GM18526 (cell line): ENCODE measurements around the gene SYT17.

ENCODE experiments used
- POLR2A ChIP-seq: IDR thresholded peaks from 3 replicates; pipeline ENCODE4 v1.6.1; 2011; ENCODE audit not compliant: insufficient read length; ENCODE audit errors: extremely low read depth

Gene SYT17

DNA sequence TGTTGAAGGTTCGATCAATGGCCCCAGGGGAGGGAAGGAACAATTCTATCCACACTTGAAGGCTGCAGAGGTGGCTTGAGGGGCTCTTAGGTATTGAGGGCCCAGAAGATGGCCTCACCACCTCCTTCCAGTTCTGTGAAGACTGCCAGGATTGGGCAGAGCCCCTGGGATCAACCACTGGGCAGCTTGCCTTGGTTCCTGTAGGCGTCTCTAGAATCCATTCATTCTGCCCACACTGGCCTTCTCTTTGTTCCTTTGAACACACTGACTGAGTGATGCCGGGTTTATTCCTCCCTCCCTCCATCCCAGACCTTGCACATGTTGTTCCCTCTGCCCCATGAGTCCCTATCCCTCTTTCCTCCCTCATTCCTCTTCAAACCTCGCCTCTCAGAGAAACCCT, 50.5 kb downstream of the SYT17 start:
- no peak for TF ChIP-seq POLR2A

DNA sequence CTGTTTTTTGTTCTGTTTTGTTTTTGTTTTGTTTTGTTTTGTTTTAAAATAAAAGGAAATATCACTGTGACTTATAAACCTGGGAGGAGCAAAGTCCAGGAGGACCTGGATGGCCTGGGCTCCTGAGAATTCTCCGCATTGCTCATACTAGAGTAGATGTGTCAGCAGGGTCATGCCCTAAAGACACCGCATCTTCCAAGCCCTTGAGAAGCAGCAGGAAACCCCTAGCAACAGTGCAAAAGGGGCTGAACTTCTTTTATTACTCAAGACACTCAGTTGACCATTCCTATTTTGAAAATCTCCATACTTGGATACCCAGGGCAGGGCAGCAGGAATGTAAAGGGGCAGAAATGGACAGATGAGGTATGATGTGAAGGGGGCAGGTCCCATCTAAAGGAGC, 51.8 kb downstream of the SYT17 start:
- TF ChIP-seq POLR2A: no peak

DNA sequence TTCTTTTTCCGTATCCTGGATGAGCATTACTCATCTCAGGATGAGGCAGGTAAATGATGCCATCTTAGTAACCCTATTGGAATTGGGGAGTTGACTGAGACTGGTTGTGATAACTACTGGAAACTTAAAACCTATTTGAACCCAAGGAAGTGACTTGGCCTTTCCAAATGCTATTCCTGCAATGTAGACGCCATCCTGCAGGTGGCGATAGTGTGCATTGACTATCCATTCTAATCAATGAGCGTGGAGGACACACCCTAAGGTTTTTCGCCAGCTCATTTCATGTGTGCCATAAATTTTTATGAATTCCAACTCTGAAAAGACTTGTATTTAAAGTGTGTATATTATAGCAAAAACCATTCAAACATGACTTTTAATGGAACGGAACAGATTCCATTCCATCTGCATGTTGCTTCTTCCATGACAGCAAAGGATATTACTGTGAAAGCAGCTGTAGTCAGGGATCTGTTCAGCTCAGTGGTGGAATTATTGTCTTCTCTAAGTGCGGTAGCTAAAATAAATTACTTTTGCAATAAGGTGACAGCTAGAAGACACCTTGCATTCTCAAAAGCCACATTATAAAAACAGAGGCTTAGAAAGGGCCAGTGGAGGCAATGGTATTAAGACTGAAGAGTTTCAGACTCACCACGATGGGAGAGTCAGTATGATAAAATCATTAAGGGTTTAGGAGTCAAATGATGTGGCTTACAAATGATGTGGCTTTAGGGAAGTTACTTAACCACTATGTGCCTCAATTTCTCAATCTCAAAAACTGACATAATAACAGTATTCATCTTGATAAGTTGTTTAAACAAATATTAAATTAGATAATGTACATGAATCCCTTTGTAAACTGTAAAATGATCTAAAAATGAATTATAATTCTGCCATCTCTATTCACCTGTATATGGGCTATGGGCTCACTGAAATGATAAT, 55.5 kb downstream of the SYT17 start:
- TF ChIP-seq POLR2A: no peak

DNA sequence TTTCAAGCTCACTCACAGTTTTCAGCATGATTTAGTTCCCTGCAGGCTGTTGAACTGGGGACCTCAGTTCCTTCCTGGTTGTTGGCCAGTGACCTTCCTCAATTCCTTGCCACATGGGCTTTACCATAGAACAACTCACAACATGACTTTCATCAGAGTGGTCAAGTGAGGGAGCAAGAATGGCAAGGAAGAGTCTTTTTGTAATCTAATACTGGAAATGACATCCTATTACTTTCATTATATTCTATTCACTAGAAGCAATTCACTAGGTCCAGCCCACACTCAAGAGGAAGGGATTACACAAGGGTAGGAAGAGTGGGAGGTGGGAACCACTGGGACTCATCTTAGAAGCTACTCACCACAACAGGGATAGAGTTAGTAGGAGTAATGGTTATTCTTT, 57.6 kb downstream of the SYT17 start:
- TF ChIP-seq POLR2A: no peak

DNA sequence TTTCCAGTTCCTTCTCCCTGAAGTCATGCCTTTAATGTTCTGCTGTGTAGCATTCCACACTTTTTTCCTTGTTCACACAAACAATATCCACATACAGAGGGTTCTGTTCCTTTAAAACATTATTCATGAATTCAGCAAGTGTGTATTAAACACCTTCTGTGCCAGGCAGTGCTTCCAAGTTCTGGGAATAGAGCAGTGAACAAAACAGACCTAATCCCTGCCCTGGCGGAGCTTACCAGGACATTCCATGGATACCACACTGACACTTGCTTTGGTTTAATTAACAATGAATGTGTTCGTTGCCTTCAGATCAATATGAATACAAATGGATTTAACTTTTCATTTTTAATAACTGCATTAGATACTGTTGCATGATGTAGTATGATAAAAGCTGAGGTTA, 59.6 kb downstream of the SYT17 start:
- no peak for TF ChIP-seq POLR2A

DNA sequence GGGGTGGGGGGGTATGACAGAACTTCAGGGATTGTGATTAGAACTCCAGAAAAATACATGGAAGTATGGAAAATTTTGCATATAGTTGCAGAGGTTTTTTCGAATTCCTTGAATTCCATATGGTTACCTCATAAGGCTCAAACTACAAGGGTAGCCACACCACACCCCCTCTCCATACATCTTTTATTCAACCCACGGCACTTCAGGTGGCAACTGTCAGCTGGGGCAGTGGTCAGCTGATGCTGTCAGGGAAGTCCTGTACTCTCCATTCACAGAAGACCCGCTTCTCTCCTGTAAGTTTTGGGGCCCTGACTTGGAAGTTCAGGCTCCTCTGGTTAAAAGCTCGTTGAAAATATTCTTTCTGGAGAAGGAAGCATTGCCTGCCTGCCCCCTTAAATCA, 60.0 kb downstream of the SYT17 start:
- TF ChIP-seq POLR2A: no peak

DNA sequence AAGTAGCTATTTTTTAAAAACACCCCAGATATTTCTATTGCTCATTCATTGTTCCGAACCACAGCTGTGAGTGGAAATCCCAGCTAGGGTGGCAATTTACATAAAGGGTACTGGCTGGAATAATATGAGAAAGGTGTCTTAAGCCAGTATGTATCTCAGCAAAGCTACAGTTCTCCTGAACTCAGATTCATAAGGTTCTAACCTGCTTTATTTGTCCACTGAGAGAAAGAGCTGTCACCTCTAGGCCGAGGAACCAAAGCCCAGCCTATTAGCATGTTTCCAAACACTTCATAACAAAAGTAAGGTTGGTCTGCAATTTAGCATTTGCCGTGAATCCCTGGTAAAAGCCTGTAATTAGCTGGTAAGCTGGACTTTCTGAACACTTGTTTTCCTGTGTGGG, 60.5 kb downstream of the SYT17 start:
- TF ChIP-seq POLR2A: no peak

DNA sequence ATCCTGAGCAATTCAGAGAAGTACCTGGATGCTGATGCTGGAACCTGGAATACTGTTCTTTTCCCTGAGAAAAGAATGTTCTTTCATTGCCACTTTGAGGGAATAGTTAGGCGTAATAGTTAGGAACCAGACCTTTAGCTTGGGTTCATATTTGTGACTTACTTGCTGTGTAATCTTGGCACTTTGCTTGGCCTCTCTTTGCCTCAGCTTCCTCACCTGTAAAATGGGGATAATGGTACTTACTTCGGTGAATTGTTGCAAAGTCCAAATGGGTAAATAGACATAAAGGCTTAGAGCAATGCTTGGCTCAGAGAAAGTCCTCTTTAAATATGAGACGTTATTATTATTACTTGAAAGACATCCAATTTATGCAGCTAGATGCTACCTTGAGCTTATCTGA, 62.5 kb downstream of the SYT17 start:
- TF ChIP-seq POLR2A: no peak

DNA sequence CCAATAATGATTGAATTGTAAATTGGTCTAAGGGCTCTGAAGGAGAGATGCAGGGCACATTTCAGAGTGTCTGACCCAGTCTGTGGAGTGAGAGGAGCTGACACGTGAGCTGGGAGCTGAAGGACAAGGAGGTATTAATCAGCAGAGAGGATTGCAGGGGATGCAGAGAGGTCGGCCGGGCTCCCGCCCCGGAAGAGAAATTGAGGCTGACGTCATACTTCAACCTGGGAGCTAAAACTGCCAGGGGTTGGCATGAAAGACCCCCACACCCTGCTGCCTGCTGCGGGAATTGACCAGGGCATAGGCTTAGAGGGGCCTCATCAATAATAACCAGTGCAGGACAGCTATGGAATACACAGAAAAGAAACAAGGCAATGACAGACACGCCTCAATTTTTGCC, 63.8 kb downstream of the SYT17 start:
- no peak for TF ChIP-seq POLR2A

DNA sequence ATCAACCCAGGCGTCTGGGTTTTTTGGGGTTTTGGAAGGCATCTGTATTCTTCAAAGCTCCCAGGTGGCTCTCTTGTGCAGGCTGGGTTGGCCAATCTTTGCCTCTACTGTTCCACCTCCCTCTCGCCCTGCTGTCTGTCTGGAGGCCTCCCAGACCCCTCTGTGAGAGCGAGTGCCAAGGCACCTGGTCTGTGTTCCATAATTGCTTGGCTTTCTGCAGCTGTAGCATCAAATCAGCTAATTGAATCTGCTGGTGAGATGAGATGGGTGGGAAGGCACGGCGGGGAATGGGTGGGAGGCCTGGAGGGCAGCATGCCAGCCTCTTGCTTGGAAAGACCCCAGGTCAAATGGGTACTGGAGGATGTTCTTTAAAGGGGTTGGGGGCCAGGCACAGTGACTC, 64.9 kb downstream of the SYT17 start:
- no peak for TF ChIP-seq POLR2A

DNA sequence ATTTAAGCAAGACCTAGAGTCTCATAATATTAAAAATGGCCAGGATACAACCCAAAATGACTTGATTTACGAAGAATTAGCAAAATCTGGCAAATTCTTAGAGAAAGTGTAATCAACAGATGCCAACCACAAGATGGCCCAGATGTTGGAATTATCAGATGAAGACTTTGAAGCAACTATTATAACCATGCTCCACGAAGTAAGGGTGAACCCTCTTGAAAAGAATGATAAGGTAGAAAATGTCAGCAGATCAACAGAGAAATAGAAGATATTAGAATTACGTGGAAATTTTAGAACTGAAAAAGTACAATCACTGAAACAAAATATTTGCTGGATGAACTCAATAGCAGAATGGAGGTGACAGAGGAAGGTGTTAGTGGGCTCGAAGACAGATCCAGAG, 67.4 kb downstream of the SYT17 start:
- no peak for TF ChIP-seq POLR2A

DNA sequence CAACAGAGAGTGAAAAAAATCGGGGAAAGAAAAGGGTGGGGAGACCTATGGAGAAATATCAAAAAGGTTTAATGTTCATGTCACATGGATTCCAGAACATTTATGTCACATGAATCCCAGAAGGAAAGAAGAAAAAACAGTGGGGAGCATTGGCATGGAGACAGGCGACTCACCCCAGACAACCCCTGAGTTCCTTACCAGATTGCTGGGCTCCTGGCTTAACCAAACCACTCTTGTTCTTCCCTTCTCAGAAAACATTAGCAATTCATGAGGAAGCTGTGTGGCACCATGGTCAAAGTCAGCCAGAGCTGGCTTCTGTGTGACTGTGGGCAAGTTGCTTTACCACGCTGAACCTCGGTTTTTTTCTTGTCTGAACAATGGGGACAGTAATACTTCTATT, 67.8 kb downstream of the SYT17 start:
- TF ChIP-seq POLR2A: no peak

DNA sequence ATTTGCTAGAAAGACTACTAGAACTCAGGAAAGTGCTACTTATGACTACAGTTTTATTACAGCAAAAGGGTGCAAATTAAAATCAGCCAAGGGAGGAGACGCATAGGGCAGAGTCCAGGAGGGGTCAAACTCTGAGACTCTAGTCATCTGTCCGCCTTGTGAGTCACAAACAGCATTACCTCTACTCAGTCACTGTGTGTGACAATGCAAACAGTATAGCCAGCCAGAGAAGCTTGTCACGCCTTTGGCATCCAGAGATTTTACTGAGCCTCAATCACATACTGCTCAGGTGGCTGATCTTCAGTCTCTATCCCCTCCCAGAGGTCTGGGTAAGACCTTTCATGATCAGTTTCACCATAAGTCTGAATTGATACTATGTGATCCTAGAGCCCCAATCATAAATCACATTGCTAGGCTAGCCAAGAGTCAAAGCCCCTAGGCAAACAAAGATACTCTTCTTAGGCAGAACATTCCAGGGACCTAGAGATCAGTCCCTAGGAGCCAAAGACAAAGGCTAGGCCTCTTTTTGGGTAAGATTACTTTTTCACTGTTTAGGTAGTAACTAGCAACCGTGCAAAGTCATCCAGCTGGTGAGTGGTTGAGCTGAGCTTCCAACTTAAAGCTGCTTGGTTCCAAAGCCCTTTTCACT, 68.6 kb downstream of the SYT17 start:
- TF ChIP-seq POLR2A: no peak

DNA sequence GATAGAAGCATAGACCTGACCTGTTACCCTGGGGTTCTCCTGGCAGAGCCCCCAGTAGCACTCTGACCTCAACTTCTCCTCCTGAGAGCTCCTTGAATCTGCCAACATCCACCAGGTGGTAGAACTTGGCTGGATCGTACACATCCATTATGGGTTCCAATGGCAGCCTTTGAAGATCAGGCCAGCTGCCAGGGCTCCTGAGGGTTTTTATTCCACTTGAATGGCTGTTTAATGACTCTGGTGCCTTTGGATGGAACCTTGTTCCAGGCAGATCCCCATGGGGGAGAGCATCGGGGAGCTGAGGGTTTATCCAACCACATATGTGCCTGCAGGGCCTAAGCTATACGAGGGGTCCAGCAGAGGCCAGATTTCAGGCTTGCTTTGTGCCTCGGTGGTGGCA, 70.4 kb downstream of the SYT17 start:
- no peak for TF ChIP-seq POLR2A

DNA sequence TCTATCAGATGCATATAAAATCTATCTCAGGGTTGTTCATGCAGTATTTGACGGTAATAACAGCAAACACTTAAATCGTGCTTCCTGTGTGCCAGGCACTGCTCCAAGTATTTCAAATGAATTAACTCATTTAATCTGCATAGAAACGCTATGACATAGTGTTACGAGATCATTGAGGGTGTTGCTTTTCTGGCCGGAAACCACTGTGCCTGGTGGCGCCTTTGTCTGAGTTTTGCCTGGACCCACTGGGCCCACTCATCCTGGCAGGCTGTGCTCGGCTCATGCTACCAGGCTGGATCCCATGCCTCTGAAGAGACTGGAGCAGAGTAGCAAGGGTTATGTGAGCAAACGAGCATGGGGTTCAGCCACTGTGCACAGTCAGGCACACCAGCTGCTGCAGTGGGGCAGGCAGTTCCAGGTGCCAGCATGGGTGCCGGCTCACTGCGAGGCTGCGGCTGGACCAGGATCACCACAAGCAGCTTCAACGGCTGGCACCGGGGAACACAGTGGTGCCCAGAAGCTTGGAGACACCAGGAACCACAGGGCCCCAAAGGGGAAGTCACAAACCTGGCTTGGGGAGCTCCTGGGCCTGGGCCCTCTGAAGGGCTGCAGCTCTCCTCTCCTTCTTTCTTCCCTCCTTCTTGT, 71.6 kb downstream of the SYT17 start:
- TF ChIP-seq POLR2A: no peak

DNA sequence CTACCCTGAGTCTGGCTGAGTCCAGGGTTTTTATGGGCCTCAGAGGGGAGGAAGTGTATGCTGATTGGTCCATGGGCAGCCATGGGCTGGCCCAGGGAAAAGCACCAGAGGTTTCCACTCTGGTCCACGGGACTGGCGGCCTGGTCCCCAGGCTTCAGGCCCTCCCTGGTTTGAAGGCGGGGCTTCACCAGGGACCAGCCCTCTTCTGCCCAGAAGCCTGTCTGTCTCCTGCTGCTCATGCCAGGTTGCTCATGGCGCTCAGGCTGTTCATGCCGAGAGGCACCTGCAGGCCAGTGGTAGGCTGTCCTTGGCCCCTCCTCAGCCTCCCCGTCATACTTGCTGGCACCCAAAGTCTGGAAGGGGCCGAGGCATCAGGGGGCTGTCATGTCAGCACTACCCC, 72.5 kb downstream of the SYT17 start:
- TF ChIP-seq POLR2A: no peak
